Measurements from ENCODE around the gene STXBP5. TPM values are rescaled to one million over a fixed set of nuclear protein-coding genes. Genes with fewer than 3 reads are reported as not detected.

STXBP5 gene
- total and polyA plus RNA-seq, 2 donors (not counting 1 experiment from before 2014, with no cell fraction given): 4.6 to 24.1 TPM

DNA sequence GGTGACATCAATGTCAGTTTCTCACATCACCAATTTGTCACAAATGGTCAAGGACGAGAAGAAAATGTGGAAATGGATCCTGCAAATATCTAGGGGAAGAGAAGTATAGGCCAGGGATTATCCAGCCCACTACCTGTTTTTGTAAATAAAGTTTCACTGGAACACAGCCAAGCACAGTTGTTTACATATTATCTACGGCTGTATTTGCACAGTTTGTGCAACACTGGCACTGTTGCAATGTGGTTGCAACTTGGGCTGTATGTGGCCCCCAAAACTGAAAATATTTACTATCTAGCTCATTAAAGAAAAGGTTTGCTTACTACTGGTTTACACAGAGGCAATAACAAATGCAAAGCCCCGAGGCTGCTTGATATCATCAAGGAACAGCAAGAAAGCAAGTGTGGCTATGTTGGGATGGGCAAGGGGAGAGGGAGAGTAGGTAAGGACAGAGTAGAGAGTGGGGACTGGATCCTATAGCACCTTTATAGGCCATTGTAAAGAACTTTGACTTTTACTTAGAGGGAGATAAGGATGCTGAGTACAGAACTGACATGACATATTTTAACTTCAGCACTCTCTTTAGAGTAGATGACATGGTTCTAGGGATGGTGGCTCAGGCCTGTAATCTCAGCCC is 11.8 kb upstream of the STXBP5 start:
- H3K9ac ChIP-seq (ENCODE audit: low read length): no peak overlapping the region
- ATAC-seq (ENCODE audit: low read depth) (no peak), DNase-seq (no peak)
- peaks cover 3% of the 10 kb centered on the region for H3K27me3 Mint-ChIP-seq
- no peaks in the 10 kb centered on the region for H3K36me3 ChIP-seq (replicated peaks in 1 of 2; ENCODE audit: control extremely low read depth in 1 of 2, control insufficient read depth in 1 of 2, extremely low read depth in 1 of 2, insufficient read depth in 2 of 2, low read length in 1 of 2)
- H3K4me1 ChIP-seq (ENCODE audit: control insufficient read depth in 2 of 2, insufficient read depth in 2 of 2, low read length in 2 of 2): peaks cover 9 to 10% of the 10 kb centered on the region in 2 donors
- H3K27me3 ChIP-seq (replicated peaks in 1 of 4; ENCODE audit: control extremely low read depth in 1 of 4, control insufficient read depth in 3 of 4, insufficient read depth in 4 of 4, low read length in 3 of 4): no peaks in the 10 kb centered on the region
- no peaks in the 10 kb centered on the region for H3K9me3 Mint-ChIP-seq (ENCODE audit: insufficient read depth)
- H3K4me1 Mint-ChIP-seq: peaks cover 15% of the 10 kb centered on the region
- CTCF ChIA-PET: no interaction called here
- intact Hi-C loops (cut with micrococcal nuclease): no loop called here
- no peaks in the 10 kb centered on the region for H3K79me2 ChIP-seq (ENCODE audit: control insufficient read depth, insufficient read depth, low read length)
- 100% methylated on average over 1 of the region's 3 CpGs for WGBS (ENCODE audit: insufficient coverage)
- POLR2A ChIA-PET: no interaction called here
- H3K4me3 Mint-ChIP-seq: no peak overlapping the region
- H3K4me2 ChIP-seq (replicated peaks; ENCODE audit: low read depth, low read length, poor library complexity, severe bottlenecking): no peak overlapping the region
- no peaks in the 10 kb centered on the region for H4K20me1 ChIP-seq (ENCODE audit: control insufficient read depth, insufficient read depth, low read length, poor library complexity, severe bottlenecking)
- H2AFZ ChIP-seq (ENCODE audit: insufficient read depth, low read depth, low read length, poor library complexity, severe bottlenecking): no peak overlapping the region
- TF ChIP-seq, protein P1, sequence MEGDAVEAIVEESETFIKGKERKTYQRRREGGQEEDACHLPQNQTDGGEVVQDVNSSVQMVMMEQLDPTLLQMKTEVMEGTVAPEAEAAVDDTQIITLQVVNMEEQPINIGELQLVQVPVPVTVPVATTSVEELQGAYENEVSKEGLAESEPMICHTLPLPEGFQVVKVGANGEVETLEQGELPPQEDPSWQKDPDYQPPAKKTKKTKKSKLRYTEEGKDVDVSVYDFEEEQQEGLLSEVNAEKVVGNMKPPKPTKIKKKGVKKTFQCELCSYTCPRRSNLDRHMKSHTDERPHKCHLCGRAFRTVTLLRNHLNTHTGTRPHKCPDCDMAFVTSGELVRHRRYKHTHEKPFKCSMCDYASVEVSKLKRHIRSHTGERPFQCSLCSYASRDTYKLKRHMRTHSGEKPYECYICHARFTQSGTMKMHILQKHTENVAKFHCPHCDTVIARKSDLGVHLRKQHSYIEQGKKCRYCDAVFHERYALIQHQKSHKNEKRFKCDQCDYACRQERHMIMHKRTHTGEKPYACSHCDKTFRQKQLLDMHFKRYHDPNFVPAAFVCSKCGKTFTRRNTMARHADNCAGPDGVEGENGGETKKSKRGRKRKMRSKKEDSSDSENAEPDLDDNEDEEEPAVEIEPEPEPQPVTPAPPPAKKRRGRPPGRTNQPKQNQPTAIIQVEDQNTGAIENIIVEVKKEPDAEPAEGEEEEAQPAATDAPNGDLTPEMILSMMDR (IDR thresholded peaks at IDR 0.05): no peak
- TF ChIP-seq EZH2 (IDR thresholded peaks at IDR 0.05; ENCODE audit: borderline replicate concordance, insufficient read depth, low read depth, low read length, poor library complexity, severe bottlenecking): no peak
- no peak overlapping the region for H3K27ac Mint-ChIP-seq
- no peak overlapping the region for H3K4me3 ChIP-seq (ENCODE audit: control extremely low read depth in 1 of 5, extremely low read depth in 1 of 5, insufficient read depth in 1 of 5, low read depth in 2 of 5, low read length in 4 of 5)
- H3K27ac ChIP-seq (ENCODE audit: low read length in 2 of 2): no peak overlapping the region
- no peaks in the 10 kb centered on the region for H3K9me3 ChIP-seq (ENCODE audit: control extremely low read depth in 1 of 3, control insufficient read depth in 2 of 3, insufficient read depth in 1 of 3, low read length in 2 of 3)

DNA sequence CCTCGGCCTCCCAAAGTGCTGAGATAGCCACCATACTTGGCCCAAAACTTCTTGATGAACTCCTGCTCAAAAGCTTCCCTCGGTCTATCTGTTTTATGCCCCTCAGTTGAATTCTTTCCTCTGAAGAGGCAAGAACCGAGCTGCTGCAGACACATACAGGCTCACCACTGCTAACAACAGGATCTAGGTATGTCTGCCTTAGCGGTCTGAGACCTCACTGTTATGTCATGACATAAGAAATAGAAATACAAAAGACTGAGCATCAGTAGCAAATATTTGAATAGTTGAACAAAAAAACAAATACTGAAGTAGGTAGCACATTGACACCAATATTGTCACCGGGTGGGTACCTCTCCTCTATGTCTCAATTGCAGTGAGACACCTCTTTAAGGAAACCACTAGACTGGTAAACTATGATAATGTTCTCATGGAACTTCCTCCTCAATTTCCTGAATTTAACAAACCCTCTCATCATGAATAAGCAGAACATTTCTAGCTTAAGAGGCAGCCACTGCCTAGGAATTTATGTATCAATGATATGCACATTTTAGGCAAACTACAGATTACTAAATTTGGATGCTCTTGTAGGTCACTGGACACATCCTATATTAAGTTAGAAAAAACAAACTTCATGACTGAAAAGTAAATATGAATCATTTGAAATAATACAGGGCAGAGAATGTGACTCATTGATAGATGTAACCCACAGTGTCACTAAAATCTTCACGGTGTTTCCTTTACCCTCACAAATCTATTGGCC is 9.4 kb upstream of the STXBP5 start:
- intact Hi-C loops (cut with micrococcal nuclease): no loop called here
- H3K4me1 Mint-ChIP-seq: peaks cover 15% of the 10 kb centered on the region
- no peak overlapping the region for H3K4me2 ChIP-seq (replicated peaks; ENCODE audit: low read depth, low read length, poor library complexity, severe bottlenecking)
- peaks cover 9 to 10% of the 10 kb centered on the region in 2 donors for H3K4me1 ChIP-seq (ENCODE audit: control insufficient read depth in 2 of 2, insufficient read depth in 2 of 2, low read length in 2 of 2)
- H3K4me3 Mint-ChIP-seq: no peak overlapping the region
- H3K9ac ChIP-seq (ENCODE audit: low read length): no peak overlapping the region
- H3K27ac Mint-ChIP-seq: no peak overlapping the region
- peaks cover 2% of the 10 kb centered on the region for H3K27me3 Mint-ChIP-seq
- H3K79me2 ChIP-seq (ENCODE audit: control insufficient read depth, insufficient read depth, low read length): no peaks in the 10 kb centered on the region
- H3K9me3 Mint-ChIP-seq (ENCODE audit: insufficient read depth): no peaks in the 10 kb centered on the region
- H3K27me3 ChIP-seq (replicated peaks in 1 of 4; ENCODE audit: control extremely low read depth in 1 of 4, control insufficient read depth in 3 of 4, insufficient read depth in 4 of 4, low read length in 3 of 4): no peaks in the 10 kb centered on the region
- H3K27ac ChIP-seq (ENCODE audit: low read length in 2 of 2): no peak overlapping the region
- 96% methylated on average over 3 of the region's 6 CpGs for WGBS (ENCODE audit: insufficient coverage)
- TF ChIP-seq, protein P1 (IDR thresholded peaks at IDR 0.05): no peak
- no peak for TF ChIP-seq EZH2 (IDR thresholded peaks at IDR 0.05; ENCODE audit: borderline replicate concordance, insufficient read depth, low read depth, low read length, poor library complexity, severe bottlenecking)
- POLR2A ChIA-PET: interaction anchor here (0.5 kb wide), 1 partner anchor 10 kb away, joined by 3 read pairs; no protein-coding TSS in a partner anchor
- CTCF ChIA-PET: no interaction called here
- H3K4me3 ChIP-seq (ENCODE audit: control extremely low read depth in 1 of 5, extremely low read depth in 1 of 5, insufficient read depth in 1 of 5, low read depth in 2 of 5, low read length in 4 of 5): no peak overlapping the region
- H3K36me3 ChIP-seq (replicated peaks in 1 of 2; ENCODE audit: control extremely low read depth in 1 of 2, control insufficient read depth in 1 of 2, extremely low read depth in 1 of 2, insufficient read depth in 2 of 2, low read length in 1 of 2): no peaks in the 10 kb centered on the region
- no peaks in the 10 kb centered on the region for H4K20me1 ChIP-seq (ENCODE audit: control insufficient read depth, insufficient read depth, low read length, poor library complexity, severe bottlenecking)
- ATAC-seq (ENCODE audit: low read depth): no peak
- no peak for DNase-seq
- H3K9me3 ChIP-seq (ENCODE audit: control extremely low read depth in 1 of 3, control insufficient read depth in 2 of 3, insufficient read depth in 1 of 3, low read length in 2 of 3): no peaks in the 10 kb centered on the region
- H2AFZ ChIP-seq (ENCODE audit: insufficient read depth, low read depth, low read length, poor library complexity, severe bottlenecking): no peak overlapping the region
